IMR-90 (cell line): ENCODE results near the gene SH3RF1.

Experiments used
- BHLHE40 ChIP-seq: fragments of 150-350 bp; IDR thresholded peaks from 2 replicates; pipeline ENCODE4 v1.6.1; 2016; ENCODE audit warnings: mild to moderate bottlenecking, low read depth, low read length
- CEBPB ChIP-seq: IDR thresholded peaks from 2 replicates; pipeline ENCODE4 v1.6.1; 2012; ENCODE audit warnings: low read depth, low read length, improper control_type of control experiment
- MAZ ChIP-seq: IDR thresholded peaks from 2 replicates; pipeline ENCODE4 v1.6.1; 2012; ENCODE audit warnings: low read depth, mild to moderate bottlenecking, low read length, improper control_type of control experiment, moderate library complexity, borderline replicate concordance
- NFE2L2 ChIP-seq: fragments of 150-350 bp; IDR thresholded peaks from 2 replicates; pipeline ENCODE4 v1.6.1; 2016; ENCODE audit warnings: low read depth, mild to moderate bottlenecking, low read length
- POLR2A ChIP-seq: IDR thresholded peaks from 2 replicates; pipeline ENCODE4 v1.6.1; 2012; ENCODE audit warnings: mild to moderate bottlenecking, low read depth, low read length
- RAD21 ChIP-seq: IDR thresholded peaks from 2 replicates; pipeline ENCODE4 v1.6.1; 2012; ENCODE audit warnings: low read length, improper control_type of control experiment
- RCOR1 ChIP-seq: IDR thresholded peaks from 2 replicates; pipeline ENCODE4 v1.6.1; 2012; ENCODE audit warnings: mild to moderate bottlenecking, low read length, improper control_type of control experiment; ENCODE audit not compliant: insufficient replicate concordance
- RFX5 ChIP-seq: IDR thresholded peaks from 2 replicates; pipeline ENCODE4 v1.8.0; 2012; ENCODE audit warnings: low read depth, mild to moderate bottlenecking, low read length, moderate library complexity
- TF ChIP-seq, protein P1 (sequence below): conservative IDR thresholded peaks from 2 replicates; pipeline ENCODE4 v1.5.1; 2012; ENCODE audit warnings: mild to moderate bottlenecking, low read depth, low read length, improper control_type of control experiment

GRCh38 chr4:169128902-169129301 is 141.9 kb downstream of the SH3RF1 start:
- TF ChIP-seq, protein P1, sequence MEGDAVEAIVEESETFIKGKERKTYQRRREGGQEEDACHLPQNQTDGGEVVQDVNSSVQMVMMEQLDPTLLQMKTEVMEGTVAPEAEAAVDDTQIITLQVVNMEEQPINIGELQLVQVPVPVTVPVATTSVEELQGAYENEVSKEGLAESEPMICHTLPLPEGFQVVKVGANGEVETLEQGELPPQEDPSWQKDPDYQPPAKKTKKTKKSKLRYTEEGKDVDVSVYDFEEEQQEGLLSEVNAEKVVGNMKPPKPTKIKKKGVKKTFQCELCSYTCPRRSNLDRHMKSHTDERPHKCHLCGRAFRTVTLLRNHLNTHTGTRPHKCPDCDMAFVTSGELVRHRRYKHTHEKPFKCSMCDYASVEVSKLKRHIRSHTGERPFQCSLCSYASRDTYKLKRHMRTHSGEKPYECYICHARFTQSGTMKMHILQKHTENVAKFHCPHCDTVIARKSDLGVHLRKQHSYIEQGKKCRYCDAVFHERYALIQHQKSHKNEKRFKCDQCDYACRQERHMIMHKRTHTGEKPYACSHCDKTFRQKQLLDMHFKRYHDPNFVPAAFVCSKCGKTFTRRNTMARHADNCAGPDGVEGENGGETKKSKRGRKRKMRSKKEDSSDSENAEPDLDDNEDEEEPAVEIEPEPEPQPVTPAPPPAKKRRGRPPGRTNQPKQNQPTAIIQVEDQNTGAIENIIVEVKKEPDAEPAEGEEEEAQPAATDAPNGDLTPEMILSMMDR: no peak
- TF ChIP-seq RFX5 (no peak), RCOR1 (no peak), BHLHE40 (no peak), POLR2A (no peak), MAZ (no peak), RAD21 (no peak), CEBPB (no peak), NFE2L2 (no peak)
